Nephron progenitor cell (in vitro differentiated cells): ENCODE results near the gene SESN3.

ENCODE experiments used
- DNase-seq: peaks from one replicate; pipeline ENCODE4 v3.0.0; 2021
- H3K27ac Mint-ChIP-seq: 2 replicates; pipeline ENCODE4 v1.8.0; 2021; ENCODE audit warnings: mild to moderate bottlenecking, moderate library complexity, mixed read lengths
- H3K27me3 Mint-ChIP-seq: 2 replicates; pipeline ENCODE4 v1.8.0; 2021; ENCODE audit warnings: mild to moderate bottlenecking, low read depth, mixed read lengths; ENCODE audit not compliant: poor library complexity
- H3K36me3 Mint-ChIP-seq: 2 replicates; pipeline ENCODE4 v1.8.0; 2021; ENCODE audit warnings: low read depth, mixed read lengths
- H3K4me1 Mint-ChIP-seq: 2 replicates; pipeline ENCODE4 v1.8.0; 2021; ENCODE audit warnings: mixed read lengths
- H3K4me3 Mint-ChIP-seq: 2 replicates; pipeline ENCODE4 v1.8.0; 2021; ENCODE audit warnings: mild to moderate bottlenecking, moderate library complexity, mixed read lengths
- H3K9me3 Mint-ChIP-seq: 2 replicates; pipeline ENCODE4 v1.8.0; 2021; ENCODE audit warnings: mild to moderate bottlenecking, moderate library complexity, mixed read lengths
- TF ChIP-seq, protein P1 (sequence below): fragments of 200-600 bp; sonication (generic); IDR thresholded peaks from 2 replicates; pipeline ENCODE4 v1.5.0; 2021; ENCODE audit warnings: antibody characterized with exemption

SESN3 gene

GRCh38 chr11:95245581-95245980, 14.6 kb upstream of the SESN3 start:
- no peak overlapping the region for H3K27ac Mint-ChIP-seq
- DNase-seq = no peak

DNA sequence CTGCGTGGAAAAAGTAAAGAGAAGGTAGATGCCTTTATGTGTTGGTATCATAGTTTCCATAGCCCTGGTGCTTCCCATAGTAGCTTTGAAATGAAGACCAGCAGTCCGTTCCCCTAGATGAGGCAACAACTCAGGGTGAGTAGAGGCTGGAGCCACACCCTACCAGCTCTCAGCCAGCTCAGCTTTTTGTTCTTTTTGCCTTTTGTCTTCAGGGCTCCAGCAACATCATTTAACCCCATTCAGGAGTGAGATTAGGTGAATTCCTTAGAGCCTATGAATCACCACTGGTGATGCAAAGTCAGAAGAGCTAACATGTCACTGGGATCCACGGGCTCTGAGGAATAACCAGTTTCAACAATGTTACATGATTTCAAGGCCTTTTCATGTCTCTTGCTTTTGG, 14.0 kb upstream of the SESN3 start:
- Mint-ChIP-seq H3K9me3 (no peaks in the 10 kb centered on the region), H3K4me3 (no peak overlapping the region), H3K27me3 (no peaks in the 10 kb centered on the region), H3K27ac (no peak overlapping the region), H3K36me3 (no peaks in the 10 kb centered on the region), H3K4me1 (peaks cover 32% of the 10 kb centered on the region)
- TF ChIP-seq, protein P1, sequence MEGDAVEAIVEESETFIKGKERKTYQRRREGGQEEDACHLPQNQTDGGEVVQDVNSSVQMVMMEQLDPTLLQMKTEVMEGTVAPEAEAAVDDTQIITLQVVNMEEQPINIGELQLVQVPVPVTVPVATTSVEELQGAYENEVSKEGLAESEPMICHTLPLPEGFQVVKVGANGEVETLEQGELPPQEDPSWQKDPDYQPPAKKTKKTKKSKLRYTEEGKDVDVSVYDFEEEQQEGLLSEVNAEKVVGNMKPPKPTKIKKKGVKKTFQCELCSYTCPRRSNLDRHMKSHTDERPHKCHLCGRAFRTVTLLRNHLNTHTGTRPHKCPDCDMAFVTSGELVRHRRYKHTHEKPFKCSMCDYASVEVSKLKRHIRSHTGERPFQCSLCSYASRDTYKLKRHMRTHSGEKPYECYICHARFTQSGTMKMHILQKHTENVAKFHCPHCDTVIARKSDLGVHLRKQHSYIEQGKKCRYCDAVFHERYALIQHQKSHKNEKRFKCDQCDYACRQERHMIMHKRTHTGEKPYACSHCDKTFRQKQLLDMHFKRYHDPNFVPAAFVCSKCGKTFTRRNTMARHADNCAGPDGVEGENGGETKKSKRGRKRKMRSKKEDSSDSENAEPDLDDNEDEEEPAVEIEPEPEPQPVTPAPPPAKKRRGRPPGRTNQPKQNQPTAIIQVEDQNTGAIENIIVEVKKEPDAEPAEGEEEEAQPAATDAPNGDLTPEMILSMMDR = no peak
- no peak for DNase-seq

More at GRCh38 chr11:95245581-95245980, 14.6 kb upstream of the SESN3 start:
- Mint-ChIP-seq H3K36me3 (no peaks in the 10 kb centered on the region), H3K4me3 (no peak overlapping the region), H3K9me3 (no peaks in the 10 kb centered on the region), H3K4me1 (peaks cover 32% of the 10 kb centered on the region), H3K27me3 (no peaks in the 10 kb centered on the region)
- TF ChIP-seq, protein P1 = no peak

GRCh38 chr11:95243673-95244072, 12.7 kb upstream of the SESN3 start:
- Mint-ChIP-seq H3K27ac (no peak overlapping the region), H3K9me3 (no peaks in the 10 kb centered on the region), H3K27me3 (peaks cover 3% of the 10 kb centered on the region), H3K36me3 (no peaks in the 10 kb centered on the region), H3K4me3 (no peak overlapping the region), H3K4me1 (peaks cover 27% of the 10 kb centered on the region)
- no peak for DNase-seq
- TF ChIP-seq, protein P1 = no peak

DNA sequence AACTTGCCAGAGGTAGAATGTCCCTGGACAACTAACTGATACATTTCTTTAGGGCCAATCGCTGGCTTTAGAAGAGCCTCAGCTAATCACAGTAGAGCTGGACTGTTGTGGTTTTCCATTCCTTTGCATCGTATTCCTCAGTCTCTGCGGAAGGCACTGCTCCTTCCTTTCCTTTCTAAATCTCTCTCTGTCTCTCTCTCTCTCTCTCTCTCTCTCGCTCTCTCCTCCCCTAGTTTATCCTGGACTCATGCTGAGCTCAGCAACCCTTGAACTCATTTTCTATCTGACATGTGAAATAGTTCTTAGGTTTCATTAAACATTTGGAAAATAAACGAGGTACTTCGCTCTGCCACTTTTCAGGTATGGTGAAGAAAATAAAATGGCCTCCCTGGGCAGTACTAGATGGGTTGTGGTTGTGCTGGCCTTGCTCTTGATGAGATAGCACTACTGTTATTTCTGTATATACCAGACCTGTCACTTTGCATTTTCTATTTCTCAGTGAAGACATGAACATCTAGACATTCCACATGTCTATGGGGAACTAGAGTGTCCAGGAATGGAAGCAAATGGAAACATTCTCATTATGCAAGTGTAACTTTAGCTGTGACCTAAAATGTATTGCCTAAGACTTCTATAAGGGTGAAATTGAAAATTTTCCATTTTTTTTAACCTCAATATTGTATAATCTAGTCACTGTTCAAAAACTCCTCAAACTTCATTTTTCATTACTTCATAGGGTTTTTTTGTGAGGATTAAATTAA, 12.0 kb upstream of the SESN3 start:
- DNase-seq = no peak
- peak overlapping the region; percentile 22 for H3K27ac Mint-ChIP-seq
- TF ChIP-seq, protein P1 = no peak

GRCh38 chr11:95242091-95242844, 11.3 kb upstream of the SESN3 start:
- Mint-ChIP-seq H3K4me3 (no peak overlapping the region), H3K36me3 (no peaks in the 10 kb centered on the region), H3K9me3 (no peaks in the 10 kb centered on the region), H3K4me1 (peaks cover 17% of the 10 kb centered on the region), H3K27me3 (peaks cover 3% of the 10 kb centered on the region), H3K27ac (no peak overlapping the region)
- TF ChIP-seq, protein P1 = no peak
- DNase-seq = no peak

More for the DNA sequence above, 12.0 kb upstream of the SESN3 start:
- peaks cover 22% of the 10 kb centered on the region for H3K4me1 Mint-ChIP-seq
- H3K27me3 Mint-ChIP-seq = peaks cover 3% of the 10 kb centered on the region
- no peaks in the 10 kb centered on the region for H3K9me3 Mint-ChIP-seq
- H3K36me3 Mint-ChIP-seq = no peaks in the 10 kb centered on the region
- no peak overlapping the region for H3K4me3 Mint-ChIP-seq
